T-helper 17 cell (primary cell): Measurements from ENCODE around the gene DYRK3. TPM values are rescaled to one million over a fixed set of nuclear protein-coding genes. Genes with fewer than 3 reads are reported as not detected.

ENCODE experiments used
- ATAC-seq: fragments of 150-1000 bp; cut with Tn5 transposase; 2 replicates; pipeline ENCODE4 v1.10.0; 2021; ENCODE audit warnings: mild to moderate bottlenecking, moderate library complexity
- DNase-seq, 3 donors: peaks; one replicate each; pipeline versions ENCODE4 v3.0.0 to v3.0.0-alpha.2; 2020 to 2021
- H3K9me3 ChIP-seq: one replicate; pipeline ENCODE4 v1.7.0; 2013; ENCODE audit warnings: low read length, mild to moderate bottlenecking; ENCODE audit not compliant: control insufficient read depth, poor library complexity, severe bottlenecking
- H3K27ac Mint-ChIP-seq: one replicate; pipeline ENCODE4 v1.8.0; 2022; ENCODE audit warnings: mild to moderate bottlenecking, moderate library complexity, mixed read lengths
- H3K27me3 Mint-ChIP-seq: one replicate; pipeline ENCODE4 v1.8.0; 2022; ENCODE audit warnings: mixed read lengths
- H3K36me3 Mint-ChIP-seq: one replicate; pipeline ENCODE4 v1.8.0; 2022; ENCODE audit warnings: low read depth, mixed read lengths
- H3K4me1 Mint-ChIP-seq: one replicate; pipeline ENCODE4 v1.8.0; 2022; ENCODE audit warnings: mild to moderate bottlenecking, mixed read lengths
- H3K4me3 Mint-ChIP-seq: one replicate; pipeline ENCODE4 v1.8.0; 2022; ENCODE audit warnings: mild to moderate bottlenecking, moderate library complexity, mixed read lengths
- total RNA-seq, 4 donors: library from RNA in 2 of 4; stranded (reverse) in 2 of 4; gene quantifications; one replicate each; pipeline ENCODE4 v1.2.3 and lab custom pipeline; 2022 to 2026

DYRK3 gene
- total RNA-seq, result 1 to 10 TPM; 3.0 to 3.6 TPM
- 10.8 to 19.1 reads per million in 2 donors for total RNA-seq (lab: John Stamatoyannopoulos, UW)

DNA sequence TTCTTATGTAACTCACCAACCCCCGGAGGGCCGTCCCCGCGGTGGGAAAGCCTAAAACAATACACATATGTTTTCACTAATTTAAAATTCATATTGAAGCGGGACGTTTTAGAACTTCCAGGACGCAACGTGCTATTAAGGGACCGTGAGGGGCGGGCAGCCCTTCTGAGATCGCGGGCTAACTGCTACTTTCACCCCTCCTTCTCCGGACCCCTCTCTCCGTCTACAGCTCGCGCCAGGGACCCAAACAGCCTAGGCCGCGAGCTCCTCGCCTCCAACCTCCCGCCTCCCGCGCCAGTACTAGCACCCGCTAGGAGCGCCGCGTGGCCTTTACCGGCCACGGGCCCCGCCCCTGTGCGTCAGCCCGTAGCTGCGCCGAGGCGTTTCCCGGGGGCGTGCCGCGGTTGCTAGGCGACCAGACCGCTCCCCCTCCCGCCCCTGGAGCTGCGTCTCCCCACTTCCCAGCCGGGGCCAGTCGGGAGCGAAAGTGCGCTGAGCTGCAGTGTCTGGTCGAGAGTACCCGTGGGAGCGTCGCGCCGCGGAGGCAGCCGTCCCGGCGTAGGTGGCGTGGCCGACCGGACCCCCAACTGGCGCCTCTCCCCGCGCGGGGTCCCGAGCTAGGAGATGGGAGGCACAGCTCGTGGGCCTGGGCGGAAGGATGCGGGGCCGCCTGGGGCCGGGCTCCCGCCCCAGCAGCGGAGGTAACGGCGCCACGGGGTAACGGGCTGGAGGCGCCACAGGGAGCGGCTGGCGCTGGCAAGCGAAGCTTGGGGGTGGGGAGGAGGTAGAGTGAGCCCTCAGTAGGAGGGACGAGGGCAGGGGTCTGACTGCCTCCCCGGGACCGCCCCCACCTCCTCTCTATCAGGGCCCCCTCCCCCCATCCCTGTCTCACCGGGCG lies at the start of gene DYRK3:
TSS of gene DYRK3 (plus strand) at position 457 of the 898 bp plus-strand sequence. CDS start at position 625, 168 bp downstream.
- Mint-ChIP-seq H3K27me3 (peaks cover 23% of the 10 kb centered on the region), H3K4me3 (peak within 1 kb of the TSS; percentile 93), H3K27ac (peak within 1 kb of the TSS; percentile 93), H3K4me1 (peaks cover 17% of the 10 kb centered on the region), H3K36me3 (no peaks in the 10 kb centered on the region)
- ATAC-seq (peak; percentile 96), DNase-seq (peak; percentile 81 to 89 (median 87))
- H3K9me3 ChIP-seq, result no peaks in the 10 kb centered on the region

DNA sequence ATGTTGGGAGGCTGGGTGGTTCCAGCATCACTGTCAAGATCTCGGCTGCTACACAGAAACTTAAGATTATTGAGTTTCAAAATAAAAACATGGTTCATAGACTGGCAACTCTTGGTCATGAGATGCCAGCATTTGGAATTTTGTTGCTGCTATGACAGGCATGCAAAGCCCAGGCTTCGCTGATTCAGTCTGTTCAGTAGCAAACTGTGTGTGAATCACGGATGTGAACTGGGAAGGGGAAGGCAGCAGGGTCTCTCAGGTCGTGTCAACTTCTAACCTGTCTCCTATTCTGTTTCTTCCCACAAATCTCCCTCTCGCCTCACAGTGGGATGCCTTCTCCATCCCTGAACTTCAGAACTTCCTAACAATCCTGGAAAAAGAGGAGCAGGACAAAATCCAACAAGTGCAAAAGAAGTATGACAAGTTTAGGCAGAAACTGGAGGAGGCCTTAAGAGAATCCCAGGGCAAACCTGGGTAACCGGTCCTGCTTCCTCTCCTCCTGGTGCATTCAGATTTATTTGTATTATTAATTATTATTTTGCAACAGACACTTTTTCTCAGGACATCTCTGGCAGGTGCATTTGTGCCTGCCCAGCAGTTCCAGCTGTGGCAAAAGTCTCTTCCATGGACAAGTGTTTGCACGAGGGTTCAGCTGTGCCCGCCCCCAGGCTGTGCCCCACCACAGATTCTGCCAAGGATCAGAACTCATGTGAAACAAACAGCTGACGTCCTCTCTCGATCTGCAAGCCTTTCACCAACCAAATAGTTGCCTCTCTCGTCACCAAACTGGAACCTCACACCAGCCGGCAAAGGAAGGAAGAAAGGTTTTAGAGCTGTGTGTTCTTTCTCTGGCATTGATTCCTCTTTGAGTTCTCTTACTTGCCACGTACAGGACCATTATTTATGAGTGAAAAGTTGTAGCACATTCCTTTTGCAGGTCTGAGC lies 48.6 kb upstream of the DYRK3 start:
- ATAC-seq, result no peak
- Mint-ChIP-seq H3K4me3 (no peak overlapping the region), H3K4me1 (peaks cover 52% of the 10 kb centered on the region), H3K27ac (peak overlapping the region; percentile 100), H3K27me3 (no peaks in the 10 kb centered on the region), H3K36me3 (peaks cover 6% of the 10 kb centered on the region)
- no peak for DNase-seq
- H3K9me3 ChIP-seq, result no peaks in the 10 kb centered on the region

DNA sequence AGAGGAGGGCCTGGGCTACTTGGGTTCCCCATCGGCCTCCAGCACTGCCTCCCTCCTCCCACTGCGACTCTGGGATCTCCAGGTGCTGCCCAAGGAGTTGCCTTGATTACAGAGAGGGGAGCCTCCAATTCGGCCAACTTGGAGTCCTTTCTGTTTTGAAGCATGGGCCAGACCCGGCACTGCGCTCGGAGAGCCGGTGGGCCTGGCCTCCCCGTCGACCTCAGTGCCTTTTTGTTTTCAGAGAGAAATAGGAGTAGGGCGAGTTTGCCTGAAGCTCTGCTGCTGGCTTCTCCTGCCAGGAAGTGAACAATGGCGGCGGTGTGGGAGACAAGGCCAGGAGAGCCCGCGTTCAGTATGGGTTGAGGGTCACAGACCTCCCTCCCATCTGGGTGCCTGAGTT lies 47.4 kb upstream of the DYRK3 start:
- no peak for ATAC-seq
- Mint-ChIP-seq H3K27me3 (no peaks in the 10 kb centered on the region), H3K27ac (peak overlapping the region; percentile 100), H3K4me1 (peaks cover 54% of the 10 kb centered on the region), H3K36me3 (peaks cover 6% of the 10 kb centered on the region), H3K4me3 (no peak overlapping the region)
- no peaks in the 10 kb centered on the region for H3K9me3 ChIP-seq
- no peak for DNase-seq

DNA sequence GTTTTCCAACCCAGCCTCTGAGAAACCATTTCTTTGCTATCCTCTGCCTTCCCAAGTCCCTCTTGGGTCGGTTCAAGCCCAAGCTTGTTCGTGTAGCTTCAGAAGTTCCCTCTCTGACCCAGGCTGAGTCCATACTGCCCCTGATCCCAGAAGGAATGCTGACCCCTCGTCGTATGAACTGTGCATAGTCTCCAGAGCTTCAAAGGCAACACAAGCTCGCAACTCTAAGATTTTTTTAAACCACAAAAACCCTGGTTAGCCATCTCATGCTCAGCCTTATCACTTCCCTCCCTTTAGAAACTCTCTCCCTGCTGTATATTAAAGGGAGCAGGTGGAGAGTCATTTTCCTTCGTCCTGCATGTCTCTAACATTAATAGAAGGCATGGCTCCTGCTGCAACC lies 46.8 kb upstream of the DYRK3 start:
- Mint-ChIP-seq H3K36me3 (peaks cover 4% of the 10 kb centered on the region), H3K4me3 (no peak overlapping the region), H3K27ac (peak overlapping the region; percentile 100), H3K27me3 (no peaks in the 10 kb centered on the region), H3K4me1 (peaks cover 50% of the 10 kb centered on the region)
- no peaks in the 10 kb centered on the region for H3K9me3 ChIP-seq
- ATAC-seq (no peak), DNase-seq (no peak)

DNA sequence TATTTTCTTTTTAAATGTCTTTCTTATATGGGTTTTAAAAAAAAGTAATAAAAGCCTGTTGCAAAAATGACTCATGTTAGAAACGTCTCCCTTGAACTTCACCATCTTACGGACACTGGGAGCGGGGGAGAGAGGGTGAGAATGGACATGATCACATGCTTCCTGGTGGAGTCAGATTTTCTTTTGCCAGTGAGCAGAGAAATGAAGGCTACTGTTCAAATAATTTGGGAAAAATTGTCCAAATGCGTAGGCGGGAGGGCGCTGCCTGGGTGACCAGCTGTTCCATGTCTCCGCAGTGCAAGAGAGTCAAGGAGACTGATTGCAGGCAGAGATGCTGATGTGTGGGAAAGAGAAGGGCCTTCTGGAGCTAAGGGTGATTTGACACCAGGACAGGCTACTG lies 46.1 kb upstream of the DYRK3 start:
- H3K36me3 Mint-ChIP-seq, result peaks cover 7% of the 10 kb centered on the region
- no peak for ATAC-seq
- peak overlapping the region; percentile 100 for H3K27ac Mint-ChIP-seq

DNA sequence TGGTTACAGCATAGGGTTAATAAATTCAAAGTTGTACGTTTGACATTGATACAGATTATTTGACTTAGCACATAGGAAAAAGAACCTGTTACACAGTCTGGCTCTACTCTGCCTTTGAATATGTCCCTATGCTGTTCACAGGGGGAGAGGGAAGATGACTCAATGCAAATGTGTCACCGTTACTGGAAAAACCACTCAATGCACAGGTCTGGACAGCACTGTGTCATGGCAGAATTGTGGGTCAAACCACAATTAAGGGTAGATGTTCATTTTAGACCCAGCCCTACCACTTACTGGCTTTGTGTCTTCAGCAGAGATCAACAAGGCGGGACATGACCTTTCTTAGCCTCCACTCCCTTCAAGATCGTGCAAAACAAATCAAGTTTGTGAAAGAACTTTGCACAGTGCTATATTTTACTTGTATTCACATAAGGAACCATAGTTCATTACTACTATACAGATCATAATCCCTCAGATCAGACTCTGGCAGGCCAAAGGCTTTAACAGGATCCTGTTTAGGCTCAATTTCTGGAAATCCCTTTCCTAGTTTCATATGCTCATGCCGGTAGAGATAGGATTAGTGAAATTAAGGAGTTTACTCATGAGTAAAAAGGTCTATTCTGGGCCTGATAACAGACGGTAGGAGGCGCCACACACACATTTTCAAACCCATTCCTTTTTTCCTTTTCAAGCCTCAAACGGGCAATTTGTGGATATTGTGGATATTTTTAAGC lies 45.1 kb upstream of the DYRK3 start:
- no peaks in the 10 kb centered on the region for H3K9me3 ChIP-seq
- peak; percentile 89 for ATAC-seq
- H3K36me3 Mint-ChIP-seq, result peaks cover 4% of the 10 kb centered on the region
- peak overlapping the region; percentile 61 for H3K4me3 Mint-ChIP-seq
- H3K4me1 Mint-ChIP-seq, result peaks cover 43% of the 10 kb centered on the region
- peak overlapping the region; percentile 100 for H3K27ac Mint-ChIP-seq
- peak in 1 of 3 donors; percentile 42 for DNase-seq
- no peaks in the 10 kb centered on the region for H3K27me3 Mint-ChIP-seq

More for the DNA sequence above, 46.1 kb upstream of the DYRK3 start:
- peak overlapping the region; percentile 49 for H3K4me3 Mint-ChIP-seq
- no peak for DNase-seq
- no peaks in the 10 kb centered on the region for H3K27me3 Mint-ChIP-seq
- H3K4me1 Mint-ChIP-seq, result peaks cover 46% of the 10 kb centered on the region
- H3K9me3 ChIP-seq, result no peaks in the 10 kb centered on the region

DNA sequence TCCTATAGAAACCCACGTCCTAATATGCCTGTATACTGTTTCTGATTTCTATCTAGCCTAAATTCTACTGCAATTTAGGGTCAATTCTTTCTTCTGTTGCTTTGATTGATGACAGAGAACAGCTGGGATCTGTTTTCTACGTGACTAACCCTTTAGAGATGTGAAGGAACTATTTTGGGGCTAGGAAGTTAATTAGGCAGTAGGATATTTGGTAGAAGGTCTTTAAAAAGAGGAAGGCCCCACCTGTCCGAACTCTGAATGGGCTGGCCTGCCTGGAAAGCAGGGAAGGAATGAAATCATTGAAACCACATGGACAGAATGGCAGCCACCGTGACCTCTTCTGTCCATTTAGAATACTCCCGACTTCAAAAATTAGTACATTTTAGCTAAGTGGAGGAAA lies 44.1 kb upstream of the DYRK3 start:
- peaks cover 4% of the 10 kb centered on the region for H3K36me3 Mint-ChIP-seq
- DNase-seq, result no peak
- H3K4me1 Mint-ChIP-seq, result peaks cover 44% of the 10 kb centered on the region
- ATAC-seq, result no peak
- H3K27me3 Mint-ChIP-seq, result no peaks in the 10 kb centered on the region
- H3K27ac Mint-ChIP-seq, result peak overlapping the region; percentile 100
- no peaks in the 10 kb centered on the region for H3K9me3 ChIP-seq
- H3K4me3 Mint-ChIP-seq, result peak overlapping the region; percentile 19

DNA sequence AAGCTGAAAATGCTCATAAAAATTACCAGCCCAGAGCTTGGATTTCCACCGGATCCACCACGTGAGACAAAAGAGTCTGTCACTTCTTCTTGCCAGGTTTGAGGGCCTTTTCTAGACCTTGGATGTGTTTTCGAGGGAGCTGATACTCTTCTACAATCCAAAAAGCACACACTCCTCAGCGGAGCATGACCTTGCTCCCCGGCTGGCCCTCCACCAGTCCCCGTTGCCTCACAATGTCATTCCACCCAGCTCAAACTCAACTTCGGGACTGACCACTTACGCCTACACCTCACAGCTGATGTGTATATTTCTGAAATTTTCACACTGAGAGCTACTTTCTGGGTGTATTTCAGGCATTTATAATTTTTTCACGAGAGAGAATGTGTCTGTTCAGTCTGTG lies 43.6 kb upstream of the DYRK3 start:
- DNase-seq (no peak), ATAC-seq (no peak)
- H3K9me3 ChIP-seq, result no peaks in the 10 kb centered on the region
- H3K27ac Mint-ChIP-seq, result peak overlapping the region; percentile 100
- no peaks in the 10 kb centered on the region for H3K27me3 Mint-ChIP-seq
- no peak overlapping the region for H3K4me3 Mint-ChIP-seq
- peaks cover 44% of the 10 kb centered on the region for H3K4me1 Mint-ChIP-seq
- peaks cover 5% of the 10 kb centered on the region for H3K36me3 Mint-ChIP-seq

DNA sequence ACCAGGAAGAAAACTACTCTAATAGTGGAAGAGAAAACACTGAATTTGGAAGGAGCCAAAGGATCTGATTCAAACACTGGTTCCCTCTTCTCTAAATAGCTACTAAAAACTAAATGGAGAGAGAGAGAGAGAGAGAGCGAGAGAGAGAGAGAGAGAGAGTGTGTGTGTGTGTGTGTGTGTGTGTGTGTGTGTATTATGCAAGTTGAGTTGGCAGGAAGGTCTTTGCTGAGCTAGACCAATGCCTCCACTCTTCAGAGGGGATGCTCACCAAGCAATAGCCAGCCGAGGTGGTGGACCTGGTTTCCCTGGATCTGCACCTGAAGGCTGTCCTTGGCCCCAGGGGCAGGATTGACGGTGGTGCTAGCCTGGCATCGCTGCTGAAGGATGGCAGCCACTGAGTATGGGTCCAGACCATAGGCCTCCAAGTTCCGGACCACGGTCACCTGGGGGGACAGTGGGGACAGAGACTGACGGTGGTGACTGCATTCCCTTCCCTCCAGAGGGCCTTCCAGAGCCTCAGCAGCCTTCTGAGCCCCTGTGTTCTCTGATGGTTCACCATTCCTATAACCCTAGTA lies 41.9 kb upstream of the DYRK3 start:
- no peak for DNase-seq
- Mint-ChIP-seq H3K27me3 (no peaks in the 10 kb centered on the region), H3K27ac (peak overlapping the region; percentile 100), H3K4me1 (peaks cover 38% of the 10 kb centered on the region), H3K36me3 (peaks cover 6% of the 10 kb centered on the region), H3K4me3 (peak overlapping the region; percentile 53)
- ATAC-seq, result no peak
- H3K9me3 ChIP-seq, result no peaks in the 10 kb centered on the region

DNA sequence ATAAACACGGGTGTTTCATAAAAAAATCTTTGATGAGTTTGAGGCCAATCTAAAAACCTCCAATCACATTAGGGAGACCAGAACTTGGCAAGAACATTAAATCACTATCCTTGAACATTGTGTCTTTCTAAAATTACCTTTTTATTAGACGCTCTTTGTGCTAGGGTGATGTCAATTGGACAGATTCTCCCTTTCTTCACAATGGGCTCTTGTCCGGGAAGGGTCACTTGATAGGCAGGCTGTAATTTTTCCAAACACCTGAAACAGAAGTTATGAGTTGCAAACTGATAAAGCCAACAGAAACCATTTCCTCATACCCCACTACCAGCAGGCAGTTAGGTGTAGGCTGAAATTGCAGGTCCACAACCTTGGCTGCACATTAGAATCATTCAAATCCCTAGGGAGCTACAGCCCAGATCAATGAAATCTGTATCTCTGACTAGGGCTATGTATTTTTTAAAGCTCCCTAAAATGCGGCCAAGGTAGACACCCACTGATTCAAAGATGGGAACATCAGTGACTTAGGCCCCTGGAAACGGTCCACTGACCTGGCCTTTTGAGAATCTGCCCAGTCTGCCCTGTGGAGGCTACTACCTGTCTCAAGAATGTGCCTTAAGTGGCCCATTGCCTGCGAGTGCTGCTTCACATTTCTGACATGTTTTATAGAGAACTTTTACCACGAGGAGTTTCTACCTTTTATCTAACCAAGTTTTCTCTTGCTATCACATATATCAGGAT lies 39.6 kb upstream of the DYRK3 start:
- Mint-ChIP-seq H3K36me3 (peaks cover 6% of the 10 kb centered on the region), H3K4me3 (no peak overlapping the region), H3K27me3 (no peaks in the 10 kb centered on the region), H3K4me1 (peaks cover 22% of the 10 kb centered on the region), H3K27ac (peak overlapping the region; percentile 63)
- no peak for ATAC-seq
- no peak for DNase-seq
- no peaks in the 10 kb centered on the region for H3K9me3 ChIP-seq

DNA sequence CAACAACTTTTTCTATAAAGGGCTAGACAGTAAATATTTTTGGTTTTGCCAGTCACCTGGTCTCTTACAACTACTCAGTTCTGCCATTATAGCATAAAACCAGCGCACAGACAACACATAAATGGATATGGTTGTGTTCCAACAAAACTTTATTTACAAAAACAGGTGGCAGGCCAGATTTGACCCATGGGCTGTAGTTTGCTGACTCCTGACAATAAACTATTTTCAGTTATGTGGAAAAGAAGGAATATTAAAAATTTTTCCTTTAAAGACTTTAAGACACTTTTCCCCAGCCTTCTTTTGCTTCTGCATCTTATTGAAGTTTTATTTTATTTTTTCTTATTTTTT lies 39.0 kb upstream of the DYRK3 start:
- peaks cover 18% of the 10 kb centered on the region for H3K4me1 Mint-ChIP-seq
- no peak for DNase-seq
- no peaks in the 10 kb centered on the region for H3K9me3 ChIP-seq
- ATAC-seq, result no peak
- H3K36me3 Mint-ChIP-seq, result peaks cover 6% of the 10 kb centered on the region
- H3K27me3 Mint-ChIP-seq, result no peaks in the 10 kb centered on the region
- peak overlapping the region; percentile 72 for H3K27ac Mint-ChIP-seq
- no peak overlapping the region for H3K4me3 Mint-ChIP-seq

DNA sequence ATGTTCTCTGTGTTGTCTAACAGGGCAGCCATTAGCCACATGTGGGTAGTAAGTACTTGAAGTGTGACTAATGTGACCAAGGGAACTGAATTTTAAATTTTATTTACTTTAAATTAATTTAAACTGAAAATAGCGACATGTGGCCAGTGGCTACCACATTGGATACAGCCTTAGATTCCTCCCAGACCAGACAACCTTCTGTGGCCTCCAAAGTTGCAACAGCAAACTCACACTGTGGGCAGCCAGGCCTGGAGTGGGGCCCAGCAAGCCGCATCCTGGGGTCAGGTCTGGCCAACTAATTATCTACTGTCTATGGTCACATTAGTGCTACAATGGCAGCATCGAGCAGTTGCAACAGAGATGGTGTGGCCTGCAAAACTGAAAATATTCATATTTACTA lies 34.8 kb upstream of the DYRK3 start:
- H3K27me3 Mint-ChIP-seq, result no peaks in the 10 kb centered on the region
- H3K36me3 Mint-ChIP-seq, result peaks cover 2% of the 10 kb centered on the region
- peaks cover 4% of the 10 kb centered on the region for H3K4me1 Mint-ChIP-seq
- no peak for DNase-seq
- no peak for ATAC-seq
- H3K27ac Mint-ChIP-seq, result no peak overlapping the region
- no peak overlapping the region for H3K4me3 Mint-ChIP-seq
- H3K9me3 ChIP-seq, result no peaks in the 10 kb centered on the region
